Esophagus mucosa (tissue), 1 donor: ENCODE results near the gene UGT1A9. TPM values are rescaled to one million over a fixed set of nuclear protein-coding genes. Genes with fewer than 3 reads are reported as not detected.

Source experiments
- ATAC-seq: fragments of 200-7000 bp; cut with Tn5 transposase; one replicate; pipeline ENCODE4 v1.9.1; 2020
- total RNA-seq: library from RNA; stranded (reverse); gene quantifications from one replicate; pipeline ENCODE4 v1.2.4, GENCODE V29; 2023
- donor health status: DM: yes; HTN: yes; CAD: no.

The UGT1A9 gene
- total RNA-seq, 1 donor from 2014 or later, result 0.08 TPM

GRCh38 chr2:233817995-233818638 lies 146.4 kb downstream of the UGT1A9 start:
- no peak for ATAC-seq

- no peak for ATAC-seq
Observed at GRCh38 chr2:233818639-233819621, 147.2 kb downstream of the UGT1A9 start.

- no peak for ATAC-seq
Observed at GRCh38 chr2:233819884-233820773, 148.4 kb downstream of the UGT1A9 start.

GRCh38 chr2:233820774-233821105 lies 149.0 kb downstream of the UGT1A9 start:
- ATAC-seq, result no peak

GRCh38 chr2:233821196-233821595 lies 149.5 kb downstream of the UGT1A9 start:
- no peak for ATAC-seq

- no peak for ATAC-seq
Observed at GRCh38 chr2:233821709-233822100, 150.0 kb downstream of the UGT1A9 start.

- no peak for ATAC-seq
Observed at GRCh38 chr2:233822101-233822771, 150.5 kb downstream of the UGT1A9 start.

Other genes starting within 250 kb of the UGT1A9 start
- 28.6 TPM for gene USP40, start 105.1 kb upstream of the UGT1A9 start, total RNA-seq
- gene UGT1A8, start 54.3 kb upstream of the UGT1A9 start, total RNA-seq, result 0.16 TPM
- 6.9 TPM for gene UGT1A10, start 35.5 kb upstream of the UGT1A9 start, total RNA-seq
- 13.9 TPM for gene UGT1A7, start 10.0 kb downstream of the UGT1A9 start, total RNA-seq
- 11.2 TPM for gene UGT1A6, start 21.0 kb downstream of the UGT1A9 start, total RNA-seq
- 0.68 TPM for gene UGT1A5, start 41.0 kb downstream of the UGT1A9 start, total RNA-seq
- 0.80 TPM for gene UGT1A4, start 46.8 kb downstream of the UGT1A9 start, total RNA-seq
- gene UGT1A3, start 57.1 kb downstream of the UGT1A9 start, total RNA-seq, result 0.28 TPM
- 0.56 TPM for gene UGT1A1, start 88.4 kb downstream of the UGT1A9 start, total RNA-seq
- 0.52 TPM for gene MROH2A, start 106.4 kb downstream of the UGT1A9 start, total RNA-seq
- 9.4 TPM for gene HJURP, start 182.6 kb downstream of the UGT1A9 start, total RNA-seq
- not detected for gene TRPM8, start 245.5 kb downstream of the UGT1A9 start, total RNA-seq